Measurements from ENCODE around the gene TPM1.

Gene TPM1

GRCh38 chr15:63111481-63111880, 68.9 kb downstream of the TPM1 start:
- Histone ChIP-seq H3K4me3 (ENCODE audit: low read length) (no peak overlapping the region), H3K27ac (ENCODE audit: low read length) (no peak overlapping the region), H3K36me3 (ENCODE audit: control insufficient read depth, low read depth, low read length) (no peaks in the 10 kb centered on the region), H3K27me3 (ENCODE audit: control insufficient read depth, insufficient read depth, low read length) (no peaks in the 10 kb centered on the region), H3K9me3 (ENCODE audit: control insufficient read depth, low read depth, low read length) (no peaks in the 10 kb centered on the region), H3K4me1 (ENCODE audit: control insufficient read depth, low read depth, low read length) (no peaks in the 10 kb centered on the region), H3K9ac (ENCODE audit: low read length) (no peak overlapping the region)

DNA sequence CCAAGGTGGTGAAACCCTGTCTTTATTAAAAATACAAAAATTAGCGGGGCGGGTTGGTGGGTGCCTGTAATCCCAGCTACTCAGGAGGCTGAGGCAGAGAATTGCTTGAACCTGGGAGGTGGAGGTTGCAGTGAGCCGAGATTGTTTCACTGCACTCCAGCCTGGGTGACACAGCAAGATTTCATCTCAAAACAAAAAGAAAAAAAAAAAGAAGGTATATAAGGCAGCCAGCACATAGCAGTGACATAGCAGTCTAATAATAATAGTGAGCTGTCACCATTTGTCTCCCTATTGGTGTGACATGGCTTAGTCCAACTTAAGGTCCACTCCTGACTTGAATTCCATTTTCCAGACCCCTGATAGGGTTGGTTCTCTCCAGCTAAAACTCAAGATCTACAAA, 70.3 kb downstream of the TPM1 start:
- no peak overlapping the region for H3K9ac ChIP-seq (ENCODE audit: low read length)
- H3K4me3 ChIP-seq (ENCODE audit: low read length), result no peak overlapping the region
- no peaks in the 10 kb centered on the region for H3K9me3 ChIP-seq (ENCODE audit: control insufficient read depth, low read depth, low read length)
- no peak overlapping the region for H3K27ac ChIP-seq (ENCODE audit: low read length)
- H3K36me3 ChIP-seq (ENCODE audit: control insufficient read depth, low read depth, low read length), result no peaks in the 10 kb centered on the region
- H3K4me1 ChIP-seq (ENCODE audit: control insufficient read depth, low read depth, low read length), result no peaks in the 10 kb centered on the region
- no peaks in the 10 kb centered on the region for H3K27me3 ChIP-seq (ENCODE audit: control insufficient read depth, insufficient read depth, low read length)

DNA sequence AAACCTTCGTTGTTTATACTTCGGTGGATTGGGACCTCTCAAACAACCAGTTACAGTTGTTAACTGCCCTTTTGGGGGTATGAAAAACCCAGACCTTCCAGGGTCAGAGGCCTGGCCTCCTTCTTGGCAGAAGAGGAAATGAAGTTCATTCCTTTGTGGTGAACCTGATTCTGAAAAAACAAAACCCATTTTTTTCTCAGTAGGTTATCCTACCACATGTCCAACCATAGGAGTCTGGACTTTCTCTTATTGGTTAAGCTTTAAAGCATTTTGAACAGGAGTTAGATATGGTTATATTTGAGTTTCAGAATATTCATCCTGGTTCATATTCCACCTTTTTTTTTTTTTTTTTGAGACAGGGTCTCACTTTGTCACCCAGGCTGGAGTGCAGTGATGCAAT, 71.9 kb downstream of the TPM1 start:
- Histone ChIP-seq H3K27me3 (ENCODE audit: control insufficient read depth, insufficient read depth, low read length) (no peaks in the 10 kb centered on the region), H3K4me3 (ENCODE audit: low read length) (no peak overlapping the region), H3K9me3 (ENCODE audit: control insufficient read depth, low read depth, low read length) (no peaks in the 10 kb centered on the region), H3K27ac (ENCODE audit: low read length) (no peak overlapping the region), H3K4me1 (ENCODE audit: control insufficient read depth, low read depth, low read length) (no peaks in the 10 kb centered on the region), H3K9ac (ENCODE audit: low read length) (no peak overlapping the region), H3K36me3 (ENCODE audit: control insufficient read depth, low read depth, low read length) (no peaks in the 10 kb centered on the region)
